ENCODE measurements around the gene ZBBX.

ZBBX gene

DNA sequence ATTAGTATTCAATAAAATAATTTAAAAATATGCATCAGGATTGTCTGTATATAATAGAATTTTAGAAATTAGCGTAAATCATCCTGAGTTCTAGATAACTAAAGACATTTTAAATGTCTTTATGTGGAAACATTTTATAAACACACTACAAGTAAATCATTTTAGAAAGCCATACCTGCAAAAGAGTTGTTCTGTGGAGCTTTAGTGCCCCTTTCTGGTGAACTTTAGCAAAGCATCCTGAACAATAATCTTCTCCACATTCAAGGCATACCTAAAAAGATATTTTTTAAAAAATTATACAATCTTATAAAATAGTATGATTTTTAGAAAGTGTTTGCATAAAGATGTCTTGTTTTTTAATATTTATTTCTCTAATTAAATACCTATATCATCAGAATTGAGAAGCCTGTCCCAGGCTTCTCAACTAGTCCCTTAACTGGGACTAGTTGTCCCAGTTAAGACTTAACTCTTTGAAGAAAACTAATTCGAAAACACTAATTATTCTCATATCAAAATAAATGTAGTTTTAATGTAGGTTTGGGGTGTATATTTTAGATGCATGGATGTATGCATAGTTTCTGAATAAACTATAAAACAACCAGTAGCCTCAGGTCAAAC is 29.7 kb downstream of the ZBBX start:
- Mint-ChIP-seq H3K27me3 (no peaks in the 10 kb centered on the region), H3K4me3 (no peak overlapping the region), H3K27ac (no peak overlapping the region), H3K4me1 (no peaks in the 10 kb centered on the region), H3K36me3 (no peaks in the 10 kb centered on the region), H3K9me3 (no peaks in the 10 kb centered on the region)
- CTCF ChIA-PET, result no interaction called here
- no peak for DNase-seq

- CTCF ChIA-PET, result no interaction called here
- DNase-seq, result no peak
- Mint-ChIP-seq H3K27ac (no peak overlapping the region), H3K36me3 (no peaks in the 10 kb centered on the region), H3K4me1 (no peaks in the 10 kb centered on the region), H3K4me3 (no peak overlapping the region), H3K9me3 (no peaks in the 10 kb centered on the region), H3K27me3 (no peaks in the 10 kb centered on the region)
Observed at GRCh38 chr3:167346171-167346570, 33.9 kb downstream of the ZBBX start.

- DNase-seq, result no peak
- Mint-ChIP-seq H3K27me3 (no peaks in the 10 kb centered on the region), H3K4me3 (no peak overlapping the region), H3K4me1 (no peaks in the 10 kb centered on the region), H3K36me3 (no peaks in the 10 kb centered on the region), H3K9me3 (no peaks in the 10 kb centered on the region), H3K27ac (no peak overlapping the region)
- CTCF ChIA-PET, result no interaction called here
Observed at GRCh38 chr3:167330993-167331785, 48.9 kb downstream of the ZBBX start.

- H3K4me1 Mint-ChIP-seq, result no peaks in the 10 kb centered on the region
- H3K36me3 Mint-ChIP-seq, result no peaks in the 10 kb centered on the region
- H3K4me3 Mint-ChIP-seq, result no peak overlapping the region
- CTCF ChIA-PET, result no interaction called here
- H3K9me3 Mint-ChIP-seq, result no peaks in the 10 kb centered on the region
- H3K27ac Mint-ChIP-seq, result no peak overlapping the region
- no peaks in the 10 kb centered on the region for H3K27me3 Mint-ChIP-seq
- no peak for DNase-seq
Observed at GRCh38 chr3:167323572-167323971, 56.5 kb downstream of the ZBBX start.

DNA sequence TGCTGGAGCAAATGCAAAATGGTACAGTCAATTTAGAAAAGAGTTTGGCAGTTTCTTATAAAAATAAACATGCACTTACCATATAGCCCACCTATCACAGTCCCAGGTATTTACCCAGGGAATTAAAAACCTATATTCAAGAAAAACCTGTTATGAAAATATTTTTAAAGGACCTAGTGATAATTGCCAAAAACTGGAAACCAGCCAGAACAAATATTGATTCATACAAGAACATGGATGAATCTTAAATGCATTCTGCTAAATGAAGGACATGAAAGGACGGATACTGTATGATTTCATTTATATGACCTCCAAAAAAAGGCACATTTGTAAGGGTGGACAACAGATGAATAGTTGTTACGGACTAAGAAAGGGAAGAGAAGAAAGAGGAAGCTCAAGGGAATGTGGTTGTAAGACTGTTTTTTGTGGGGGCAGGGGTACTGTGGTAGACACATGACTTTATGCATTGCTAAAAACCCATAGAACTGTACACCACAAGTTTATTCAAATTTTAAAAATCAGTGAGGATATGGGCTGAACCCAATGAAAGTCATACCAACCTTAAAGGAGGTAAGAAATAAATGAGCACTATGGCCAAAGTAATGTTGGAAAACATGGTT is 61.0 kb downstream of the ZBBX start:
- no peak overlapping the region for H3K27ac Mint-ChIP-seq
- H3K4me1 Mint-ChIP-seq, result no peaks in the 10 kb centered on the region
- no peaks in the 10 kb centered on the region for H3K36me3 Mint-ChIP-seq
- H3K9me3 Mint-ChIP-seq, result no peaks in the 10 kb centered on the region
- no peak for DNase-seq
- CTCF ChIA-PET, result no interaction called here
- H3K4me3 Mint-ChIP-seq, result no peak overlapping the region
- no peaks in the 10 kb centered on the region for H3K27me3 Mint-ChIP-seq

- Mint-ChIP-seq H3K9me3 (no peaks in the 10 kb centered on the region), H3K4me1 (no peaks in the 10 kb centered on the region), H3K4me3 (no peak overlapping the region), H3K27ac (no peak overlapping the region), H3K27me3 (no peaks in the 10 kb centered on the region), H3K36me3 (no peaks in the 10 kb centered on the region)
- DNase-seq, result no peak
- CTCF ChIA-PET, result no interaction called here
Observed at GRCh38 chr3:167318306-167318705, 61.8 kb downstream of the ZBBX start.

DNA sequence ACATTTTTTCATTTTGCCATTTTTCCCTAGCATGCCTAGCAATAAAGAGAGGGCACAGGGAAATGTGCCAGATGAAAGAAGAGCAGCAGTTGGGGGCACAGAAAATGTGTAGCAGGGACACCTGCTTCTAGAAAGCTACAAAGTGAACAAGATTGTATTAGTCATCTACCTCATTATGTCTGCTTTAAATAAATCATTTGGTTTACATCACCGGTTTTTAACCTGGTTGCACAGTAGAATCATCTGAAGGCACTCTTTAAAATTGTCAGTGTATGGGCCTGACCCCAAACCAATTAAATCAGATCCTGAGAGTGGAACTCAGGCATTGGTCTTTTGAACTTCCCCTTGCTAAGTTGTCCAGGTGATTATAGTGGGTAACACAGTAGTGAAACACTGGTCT is 73.8 kb downstream of the ZBBX start:
- CTCF ChIA-PET, result no interaction called here
- DNase-seq, result no peak
- H3K27ac Mint-ChIP-seq, result no peak overlapping the region
- H3K4me1 Mint-ChIP-seq, result no peaks in the 10 kb centered on the region
- no peak overlapping the region for H3K4me3 Mint-ChIP-seq
- H3K36me3 Mint-ChIP-seq, result no peaks in the 10 kb centered on the region
- H3K9me3 Mint-ChIP-seq, result no peaks in the 10 kb centered on the region
- no peaks in the 10 kb centered on the region for H3K27me3 Mint-ChIP-seq

DNA sequence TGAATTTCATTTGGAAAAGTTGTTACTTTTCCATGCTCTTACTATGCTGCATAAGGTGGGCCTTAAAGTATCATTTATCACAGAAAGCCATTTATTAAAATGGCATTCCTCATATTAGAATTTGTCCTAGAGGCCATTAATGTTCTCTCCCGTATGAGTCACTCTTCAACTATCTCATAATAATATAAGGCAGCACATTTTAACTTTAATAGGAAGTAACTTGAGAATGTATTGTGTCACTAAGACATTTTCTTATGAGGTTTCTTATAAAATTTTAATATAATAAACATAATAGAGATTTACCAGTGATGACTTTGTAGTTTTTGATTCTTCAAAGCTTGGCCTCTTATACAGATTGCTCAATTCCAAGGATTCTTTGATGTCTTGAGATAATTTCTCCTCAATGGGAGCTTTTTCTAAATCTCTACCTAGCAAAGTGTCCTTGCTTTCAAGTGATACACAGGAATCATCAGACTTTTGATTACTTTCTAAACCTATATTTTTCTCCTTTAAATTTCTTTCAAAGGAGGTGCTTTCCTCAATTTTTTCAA is 74.7 kb downstream of the ZBBX start:
- Mint-ChIP-seq H3K27ac (no peak overlapping the region), H3K27me3 (no peaks in the 10 kb centered on the region), H3K36me3 (no peaks in the 10 kb centered on the region), H3K4me1 (no peaks in the 10 kb centered on the region), H3K9me3 (no peaks in the 10 kb centered on the region), H3K4me3 (no peak overlapping the region)
- CTCF ChIA-PET, result no interaction called here
- DNase-seq, result no peak

- no peak overlapping the region for H3K27ac Mint-ChIP-seq
- H3K9me3 Mint-ChIP-seq, result no peaks in the 10 kb centered on the region
- H3K27me3 Mint-ChIP-seq, result no peaks in the 10 kb centered on the region
- DNase-seq, result no peak
- no peaks in the 10 kb centered on the region for H3K36me3 Mint-ChIP-seq
- no peaks in the 10 kb centered on the region for H3K4me1 Mint-ChIP-seq
- H3K4me3 Mint-ChIP-seq, result no peak overlapping the region
- CTCF ChIA-PET, result no interaction called here
Observed at GRCh38 chr3:167304077-167304476, 76.0 kb downstream of the ZBBX start.

GRCh38 chr3:167302678-167303077 is 77.4 kb downstream of the ZBBX start:
- DNase-seq, result no peak
- CTCF ChIA-PET, result no interaction called here
- H3K9me3 Mint-ChIP-seq, result no peaks in the 10 kb centered on the region
- no peak overlapping the region for H3K4me3 Mint-ChIP-seq
- H3K27me3 Mint-ChIP-seq, result no peaks in the 10 kb centered on the region
- H3K27ac Mint-ChIP-seq, result no peak overlapping the region
- H3K4me1 Mint-ChIP-seq, result no peaks in the 10 kb centered on the region
- H3K36me3 Mint-ChIP-seq, result no peaks in the 10 kb centered on the region

GRCh38 chr3:167300207-167300606 is 79.9 kb downstream of the ZBBX start:
- Mint-ChIP-seq H3K4me3 (no peak overlapping the region), H3K27me3 (no peaks in the 10 kb centered on the region), H3K9me3 (no peaks in the 10 kb centered on the region), H3K27ac (no peak overlapping the region), H3K36me3 (no peaks in the 10 kb centered on the region), H3K4me1 (no peaks in the 10 kb centered on the region)
- DNase-seq, result no peak
- CTCF ChIA-PET, result no interaction called here

GRCh38 chr3:167289435-167289834 is 90.7 kb downstream of the ZBBX start:
- H3K27me3 Mint-ChIP-seq, result no peaks in the 10 kb centered on the region
- H3K4me3 Mint-ChIP-seq, result no peak overlapping the region
- no peaks in the 10 kb centered on the region for H3K4me1 Mint-ChIP-seq
- peaks cover 2% of the 10 kb centered on the region for H3K9me3 Mint-ChIP-seq
- H3K27ac Mint-ChIP-seq, result no peak overlapping the region
- CTCF ChIA-PET, result no interaction called here
- no peak for DNase-seq
- H3K36me3 Mint-ChIP-seq, result no peaks in the 10 kb centered on the region

- H3K4me3 Mint-ChIP-seq, result no peak overlapping the region
- H3K4me1 Mint-ChIP-seq, result no peaks in the 10 kb centered on the region
Observed at GRCh38 chr3:167288737-167289136, 91.4 kb downstream of the ZBBX start.

DNA sequence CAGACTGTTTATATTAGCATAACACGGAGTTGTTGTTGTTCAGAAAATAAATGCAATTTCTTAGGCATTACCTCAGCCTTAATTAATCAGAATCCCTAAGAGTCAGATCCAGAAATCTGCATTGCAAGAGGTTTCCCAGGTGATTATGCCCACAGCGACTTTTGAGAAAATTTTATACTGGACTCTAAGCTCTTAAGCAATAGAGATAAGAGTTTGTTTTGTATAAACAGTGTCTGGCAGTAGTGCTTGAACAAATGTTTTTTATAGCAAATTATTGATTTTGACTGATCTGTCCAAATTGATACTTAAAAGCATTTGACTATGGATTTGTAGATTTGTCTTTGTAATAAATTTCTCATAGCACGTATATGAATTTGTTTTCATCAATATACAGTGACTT is 92.8 kb downstream of the ZBBX start:
- Mint-ChIP-seq H3K27ac (no peak overlapping the region), H3K9me3 (peaks cover 2% of the 10 kb centered on the region), H3K36me3 (no peaks in the 10 kb centered on the region), H3K27me3 (no peaks in the 10 kb centered on the region), H3K4me3 (no peak overlapping the region), H3K4me1 (no peaks in the 10 kb centered on the region)
- CTCF ChIA-PET, result no interaction called here
- no peak for DNase-seq

More at GRCh38 chr3:167288737-167289136, 91.4 kb downstream of the ZBBX start:
- Mint-ChIP-seq H3K9me3 (peaks cover 2% of the 10 kb centered on the region), H3K27ac (no peak overlapping the region), H3K27me3 (no peaks in the 10 kb centered on the region), H3K36me3 (no peaks in the 10 kb centered on the region)
- CTCF ChIA-PET, result no interaction called here
- DNase-seq, result no peak

Measured in activated naive CD4-positive, alpha-beta T cell treated with anti-CD3 and anti-CD28 coated beads, Interleukin-2, amount 10 ng/mL, durations not matched to agents 7 days and 5 days (primary cell).